Esophagus squamous epithelium (tissue), 5 donors: Measurements from ENCODE around the gene MRC1. TPM values are rescaled to one million over a fixed set of nuclear protein-coding genes. Genes with fewer than 3 reads are reported as not detected.
A peak's percentile ranks its signal among the peaks of the same experiment; 100 is the strongest.
"Not testable (repeated sequence)": the region's sequence is repeated elsewhere in the genome, so short reads cannot be mapped to it uniquely, and the experiment has no call there.

Source experiments
- DNase-seq: peaks from one replicate; lab custom pipeline; 2025; lab: John Stamatoyannopoulos, UW
- H3K27ac ChIP-seq, 4 donors: fragments of 200-600 bp; sonication (generic); one replicate each; pipeline ENCODE4 v1.5.1; 2016 to 2019; ENCODE audit warnings: mild to moderate bottlenecking in 1 of 4
- H3K27me3 ChIP-seq, 4 donors: fragments of 200-600 bp; sonication (generic); 1 replicate in 3 of 4; 2 replicates in 1 of 4; pipeline versions ENCODE4 v1.5.1 to v1.6.0; 2017 to 2021; ENCODE audit warnings: antibody characterized with exemption in 1 of 4
- H3K36me3 ChIP-seq, 3 donors: fragments of 200-600 bp; sonication (generic); one replicate each; pipeline ENCODE4 v1.5.1; 2016 to 2019
- H3K4me1 ChIP-seq, 3 donors: fragments of 200-600 bp; sonication (generic); one replicate each; pipeline ENCODE4 v1.5.1; 2017 to 2019
- H3K4me3 ChIP-seq, 4 donors: fragments of 200-600 bp; sonication (generic); 1 replicate in 3 of 4; 2 replicates in 1 of 4; pipeline ENCODE4 v1.5.1; 2016 to 2019; ENCODE audit warnings: mild to moderate bottlenecking in 2 of 4, moderate library complexity in 1 of 4
- H3K9me3 ChIP-seq, 3 donors: fragments of 200-600 bp; sonication (generic); one replicate each; pipeline ENCODE4 v1.5.1; 2016 to 2019
- POLR2A ChIP-seq, 4 donors: fragments of 450-650 bp; IDR thresholded peaks; one replicate each; pipeline ENCODE4 v1.6.1; 2017; ENCODE audit warnings: antibody characterized with exemption in 4 of 4, mild to moderate bottlenecking in 4 of 4, moderate library complexity in 3 of 4
- WGBS, 2 donors: methylation state at CpG; one replicate each; pipeline ENCODE4 v1.1.5; 2018; 5-methylcytosine and 5-hydroxymethylcytosine counted together
- intact Hi-C: fragments of 100-400 bp; cut with DNase I; formaldehyde crosslinking; loops from one replicate; pipeline ENCODE4 v1.15.0; 2022
- total RNA-seq, 4 donors: library from RNA; depleted of rRNA; stranded (reverse); fragments of >200 nt; gene quantifications; one replicate each; pipeline ENCODE4 v1.1.0, GENCODE V29; 2016
- TF ChIP-seq, protein P1 (sequence below), 6 experiments: fragments of 450-650 bp in 4 of 6; fragments of 200-600 bp in 2 of 6; sonication (generic) in 2 of 6; IDR thresholded peaks; one replicate each; pipeline ENCODE4 v1.5.1; 2016 to 2019; ENCODE audit warnings: antibody characterized with exemption in 6 of 6, mild to moderate bottlenecking in 4 of 6, moderate library complexity in 4 of 6
- donor health status: DM: yes; HTN: yes; CAD: no.

The MRC1 gene
- total RNA-seq, 4 donors from 2014 or later, result 0.42 to 43.1 (median 15.1) TPM

DNA sequence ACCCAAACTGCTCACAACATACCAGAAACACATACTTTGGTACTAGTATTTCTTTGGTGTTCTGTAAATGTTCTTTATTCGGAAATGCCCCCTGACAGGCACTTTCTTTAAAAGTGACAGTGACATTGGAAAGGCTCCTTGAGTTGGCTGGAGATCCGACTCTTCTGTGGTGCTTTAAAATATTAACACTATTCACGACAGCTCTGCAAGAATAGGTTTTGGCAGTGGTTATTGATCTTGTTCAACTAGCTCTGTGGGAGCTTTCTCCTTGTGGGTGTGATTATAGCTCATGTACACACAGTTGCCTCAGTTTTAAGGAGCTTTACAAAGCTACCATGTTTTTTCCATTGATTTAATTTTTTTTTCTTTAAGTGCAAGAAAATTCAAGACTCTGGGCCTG lies 112.2 kb downstream of the MRC1 start:
- TF ChIP-seq POLR2A (IDR thresholded peaks at IDR 0.05), result no peak
- TF ChIP-seq, protein P1, sequence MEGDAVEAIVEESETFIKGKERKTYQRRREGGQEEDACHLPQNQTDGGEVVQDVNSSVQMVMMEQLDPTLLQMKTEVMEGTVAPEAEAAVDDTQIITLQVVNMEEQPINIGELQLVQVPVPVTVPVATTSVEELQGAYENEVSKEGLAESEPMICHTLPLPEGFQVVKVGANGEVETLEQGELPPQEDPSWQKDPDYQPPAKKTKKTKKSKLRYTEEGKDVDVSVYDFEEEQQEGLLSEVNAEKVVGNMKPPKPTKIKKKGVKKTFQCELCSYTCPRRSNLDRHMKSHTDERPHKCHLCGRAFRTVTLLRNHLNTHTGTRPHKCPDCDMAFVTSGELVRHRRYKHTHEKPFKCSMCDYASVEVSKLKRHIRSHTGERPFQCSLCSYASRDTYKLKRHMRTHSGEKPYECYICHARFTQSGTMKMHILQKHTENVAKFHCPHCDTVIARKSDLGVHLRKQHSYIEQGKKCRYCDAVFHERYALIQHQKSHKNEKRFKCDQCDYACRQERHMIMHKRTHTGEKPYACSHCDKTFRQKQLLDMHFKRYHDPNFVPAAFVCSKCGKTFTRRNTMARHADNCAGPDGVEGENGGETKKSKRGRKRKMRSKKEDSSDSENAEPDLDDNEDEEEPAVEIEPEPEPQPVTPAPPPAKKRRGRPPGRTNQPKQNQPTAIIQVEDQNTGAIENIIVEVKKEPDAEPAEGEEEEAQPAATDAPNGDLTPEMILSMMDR (IDR thresholded peaks at IDR 0.05), result no peak
- no peak for DNase-seq
- no peaks in the 10 kb centered on the region for H3K27me3 ChIP-seq
- no peaks in the 10 kb centered on the region for H3K4me1 ChIP-seq
- no peak overlapping the region for H3K27ac ChIP-seq
- intact Hi-C loops, result no loop called here
- WGBS, 2 donors, result 69 to 77% methylated on average over 3 of the region's 3 CpGs
- H3K36me3 ChIP-seq, result no peaks in the 10 kb centered on the region
- H3K4me3 ChIP-seq, result no peak overlapping the region
- H3K9me3 ChIP-seq, result no peaks in the 10 kb centered on the region

DNA sequence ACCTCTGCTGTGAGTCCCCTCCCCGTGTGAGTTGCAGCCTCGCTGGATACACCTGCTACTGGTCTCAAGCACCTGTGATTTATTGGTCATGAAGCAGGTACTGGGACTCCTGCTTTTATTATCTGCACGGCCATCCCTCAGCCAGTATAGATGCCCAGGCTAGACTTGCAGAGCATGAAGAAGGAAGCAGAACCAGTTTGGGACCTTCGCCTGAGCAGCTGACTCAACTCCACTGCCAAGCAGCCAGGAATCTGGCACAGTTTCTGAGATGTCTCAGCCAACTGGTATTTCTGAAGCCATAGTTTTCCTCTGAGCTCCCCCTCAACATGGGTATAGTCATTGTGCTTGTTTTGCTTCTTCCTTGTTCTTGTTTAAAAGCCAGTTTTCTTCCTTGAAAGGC lies 114.6 kb downstream of the MRC1 start:
- Histone ChIP-seq H3K4me3 (no peak overlapping the region), H3K27ac (peak overlapping the region; percentile 17 to 77 (median 51)), H3K27me3 (no peaks in the 10 kb centered on the region), H3K9me3 (no peaks in the 10 kb centered on the region), H3K36me3 (no peaks in the 10 kb centered on the region), H3K4me1 (no peaks in the 10 kb centered on the region)
- TF ChIP-seq, protein P1 (IDR thresholded peaks at IDR 0.05), result no peak
- no peak for TF ChIP-seq POLR2A (IDR thresholded peaks at IDR 0.05)
- no peak for DNase-seq
- WGBS, 2 donors, result 35 to 38% methylated on average over 4 of the region's 4 CpGs
- intact Hi-C loops, result no loop called here

DNA sequence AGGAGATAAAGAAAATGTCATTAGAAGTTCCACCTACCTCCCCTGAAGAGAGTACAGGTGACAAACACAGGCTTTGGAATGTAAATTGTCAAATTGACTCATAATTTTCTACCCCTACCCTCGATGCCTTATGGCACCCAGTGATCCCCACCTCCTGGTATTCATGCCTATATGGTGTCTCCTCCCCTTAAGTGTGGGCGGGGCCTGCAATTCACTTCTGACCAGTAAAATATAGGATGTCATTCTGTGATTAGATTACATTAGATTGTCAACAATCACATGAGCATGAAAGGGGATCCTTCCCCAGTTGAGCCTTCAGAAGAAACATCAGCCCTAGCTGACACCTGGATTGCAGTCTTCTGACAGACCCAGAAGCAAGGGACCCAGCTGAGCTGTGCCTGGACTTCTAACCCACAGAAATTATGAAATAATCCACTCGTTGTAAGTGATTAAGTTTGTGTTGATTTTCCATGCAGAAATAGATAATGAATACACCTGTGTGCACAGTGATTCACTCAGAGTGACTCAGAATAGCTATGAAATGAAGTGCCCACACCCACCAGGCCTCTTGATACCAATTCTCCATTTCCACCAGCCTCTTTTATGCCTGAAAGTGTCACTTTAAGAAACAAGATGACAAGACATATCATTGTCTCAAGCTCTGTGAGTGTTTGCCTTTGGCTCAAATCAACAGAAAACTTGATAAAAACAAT lies 134.0 kb downstream of the MRC1 start:
- Histone ChIP-seq H3K4me3 (no peak overlapping the region), H3K27ac (no peak overlapping the region), H3K36me3 (no peaks in the 10 kb centered on the region), H3K4me1 (no peaks in the 10 kb centered on the region), H3K27me3 (no peaks in the 10 kb centered on the region), H3K9me3 (no peaks in the 10 kb centered on the region)
- intact Hi-C loops, result no loop called here
- WGBS, 2 donors, result 25 to 51% methylated on average over 3 of the region's 3 CpGs
- no peak for TF ChIP-seq POLR2A (IDR thresholded peaks at IDR 0.05)
- TF ChIP-seq, protein P1 (IDR thresholded peaks at IDR 0.05), result no peak
- DNase-seq, result no peak

DNA sequence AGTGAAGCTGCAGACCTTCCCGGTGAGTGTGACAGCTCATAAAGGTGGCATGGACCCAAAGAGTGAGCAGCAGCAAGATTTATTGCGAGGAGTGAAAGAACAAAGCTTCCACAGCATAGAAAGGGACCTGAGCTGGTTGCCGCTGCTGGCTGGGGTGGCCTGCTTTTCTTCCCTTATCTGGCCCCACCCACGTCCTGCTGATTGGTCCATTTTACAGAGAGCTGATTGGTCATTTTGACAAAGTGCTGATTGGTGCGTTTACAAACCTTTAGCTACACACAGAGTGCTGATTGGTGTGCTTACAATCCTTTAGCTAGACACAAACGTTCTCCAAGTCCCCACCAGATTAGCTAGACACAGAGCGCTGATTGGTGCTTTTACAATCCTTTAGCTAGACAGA lies 141.1 kb downstream of the MRC1 start:
- H3K9me3 ChIP-seq, intact Hi-C loops, H3K36me3 ChIP-seq, H3K4me3 ChIP-seq, H3K27me3 ChIP-seq, DNase-seq, H3K4me1 ChIP-seq, H3K27ac ChIP-seq: not testable (repeated sequence)
- WGBS, 2 donors, result 75 to 81% methylated on average over 5 to 6 of the region's 7 CpGs

DNA sequence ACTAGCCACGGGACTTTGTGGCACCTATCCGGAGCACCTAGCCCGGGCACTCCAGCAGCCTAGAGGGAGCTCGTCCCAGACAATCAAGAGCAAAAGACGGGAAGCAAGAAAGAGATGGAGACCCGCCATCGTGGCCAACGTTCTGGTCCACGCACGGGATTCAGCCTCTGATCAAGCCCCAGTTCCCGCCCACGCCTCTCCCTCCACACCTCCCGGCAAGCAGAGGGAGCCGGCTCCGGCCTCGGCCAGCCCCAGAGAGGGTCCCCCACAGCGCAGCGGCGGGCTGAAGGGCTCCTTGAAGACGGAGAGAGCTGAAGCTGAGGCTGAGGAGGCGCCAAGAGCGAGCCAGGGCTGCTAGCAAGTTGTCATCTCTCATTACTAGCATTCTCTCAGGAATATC lies 141.6 kb downstream of the MRC1 start:
- TF ChIP-seq POLR2A (IDR thresholded peaks at IDR 0.05), result no peak
- TF ChIP-seq, protein P1 (IDR thresholded peaks at IDR 0.05), result no peak
- Histone ChIP-seq H3K9me3 (no peaks in the 10 kb centered on the region), H3K4me1 (no peaks in the 10 kb centered on the region), H3K36me3 (no peaks in the 10 kb centered on the region), H3K27me3 (no peaks in the 10 kb centered on the region), H3K27ac (no peak overlapping the region), H3K4me3 (no peak overlapping the region)
- intact Hi-C loops, result no loop called here
- DNase-seq, result no peak
- 79 to 88% methylated on average over 3 to 16 of the region's 22 CpGs for WGBS, 2 donors
